Inflammatory macrophage treated with lipopolysaccharide for 1 hour (primary cell): ENCODE measurements around the gene EPHB1.

Experiments used
- DNase-seq, 2 donors: peaks; one replicate each; pipeline ENCODE4 v3.0.0-alpha.2; 2020 to 2022

Gene EPHB1

DNA sequence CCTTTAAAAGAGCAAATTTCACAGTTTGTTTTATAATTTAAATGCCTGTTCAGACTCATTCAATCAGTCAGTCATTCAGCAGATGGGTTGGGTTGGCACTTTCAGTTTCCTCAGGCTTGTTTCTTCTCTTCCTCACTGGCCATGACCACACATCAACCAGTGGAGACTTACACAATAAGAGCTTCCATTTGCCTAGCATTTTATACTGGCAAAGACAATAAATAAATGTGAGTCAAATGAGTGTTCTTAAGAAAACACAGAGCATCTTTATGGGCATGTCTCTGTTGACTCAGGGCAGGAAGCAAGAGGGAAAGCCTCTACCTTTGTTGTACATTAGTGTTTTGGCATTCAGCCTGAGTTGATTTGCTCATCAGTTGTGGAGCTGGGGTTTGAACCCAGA lies 122.6 kb downstream of the EPHB1 start:
- peak in 1 of 2 donors; percentile 0 for DNase-seq

DNA sequence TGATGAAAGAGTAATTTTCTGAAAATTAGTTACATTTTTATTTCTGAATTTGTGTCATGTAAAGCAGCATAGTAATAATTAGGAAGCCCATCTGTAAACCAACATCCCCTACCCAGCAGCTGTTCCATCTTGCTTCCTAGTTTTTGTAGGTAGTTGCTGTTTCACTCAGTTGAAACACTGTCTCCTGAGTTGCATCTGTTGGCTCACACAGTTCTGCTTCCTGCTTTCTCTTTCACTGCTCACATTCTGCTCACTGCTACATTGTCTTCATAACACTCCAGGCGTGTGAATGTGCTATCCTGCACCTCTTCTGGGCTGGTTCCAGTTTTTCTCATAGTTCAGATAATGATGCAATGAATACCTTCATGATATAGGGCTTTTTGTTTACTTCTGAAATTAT lies 123.4 kb downstream of the EPHB1 start:
- no peak for DNase-seq

DNA sequence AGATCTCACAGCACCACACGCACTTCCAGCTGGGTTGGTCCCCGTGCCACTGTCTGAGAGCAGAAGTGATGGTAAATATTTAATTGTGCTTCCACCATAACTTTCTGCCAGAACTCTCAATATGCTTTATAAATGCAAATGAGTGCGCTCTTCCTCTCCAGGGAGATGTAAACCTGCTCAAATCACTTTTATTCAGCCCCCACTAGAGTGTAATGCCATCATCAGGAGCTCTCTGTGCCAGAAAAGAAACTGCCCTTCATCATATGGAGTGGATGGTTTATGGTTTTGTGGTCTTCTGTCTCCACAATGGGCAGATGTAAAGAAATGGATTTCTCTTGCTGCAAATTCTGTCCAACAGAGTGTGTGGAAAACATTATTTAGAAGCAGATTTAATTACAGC lies 127.0 kb downstream of the EPHB1 start:
- DNase-seq = no peak

DNA sequence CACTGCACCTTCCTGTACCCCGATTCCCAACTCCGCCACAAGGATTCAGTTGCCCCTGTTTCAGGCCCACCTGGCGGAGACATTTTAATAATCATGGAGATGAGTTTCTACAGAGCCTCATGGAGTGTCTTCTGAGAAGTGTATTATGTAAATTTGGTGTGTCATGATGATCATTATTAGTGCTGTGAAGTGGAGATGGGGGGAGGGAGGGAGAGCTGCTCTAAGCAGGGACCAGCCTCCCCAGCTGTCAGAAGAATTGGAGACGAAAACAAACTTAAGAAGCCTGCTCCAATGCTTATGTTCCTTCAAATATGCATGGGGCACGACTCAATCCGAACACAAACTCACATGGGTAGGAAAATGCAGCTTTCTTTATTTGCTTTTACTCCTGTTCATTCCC lies 127.8 kb downstream of the EPHB1 start:
- DNase-seq = no peak

DNA sequence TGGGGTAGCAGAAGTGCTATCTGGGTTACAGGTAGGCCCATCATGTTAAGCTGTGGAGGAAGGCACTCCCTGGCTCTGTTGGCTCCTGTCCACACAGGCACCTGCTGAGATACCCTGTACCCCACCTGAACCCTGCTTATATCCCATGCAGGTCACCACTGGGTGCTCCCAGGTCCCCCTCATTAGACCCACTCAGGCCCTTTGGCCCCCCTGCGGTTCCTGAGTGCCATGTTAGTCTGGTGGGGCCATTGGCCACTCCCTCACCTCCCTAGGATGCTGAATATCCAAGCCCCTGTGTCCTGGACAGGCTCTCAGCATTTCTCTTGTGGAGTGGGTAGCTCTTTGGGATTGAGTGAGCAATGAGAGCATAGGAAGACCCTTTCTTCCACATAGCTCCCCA lies 128.2 kb downstream of the EPHB1 start:
- DNase-seq = no peak

DNA sequence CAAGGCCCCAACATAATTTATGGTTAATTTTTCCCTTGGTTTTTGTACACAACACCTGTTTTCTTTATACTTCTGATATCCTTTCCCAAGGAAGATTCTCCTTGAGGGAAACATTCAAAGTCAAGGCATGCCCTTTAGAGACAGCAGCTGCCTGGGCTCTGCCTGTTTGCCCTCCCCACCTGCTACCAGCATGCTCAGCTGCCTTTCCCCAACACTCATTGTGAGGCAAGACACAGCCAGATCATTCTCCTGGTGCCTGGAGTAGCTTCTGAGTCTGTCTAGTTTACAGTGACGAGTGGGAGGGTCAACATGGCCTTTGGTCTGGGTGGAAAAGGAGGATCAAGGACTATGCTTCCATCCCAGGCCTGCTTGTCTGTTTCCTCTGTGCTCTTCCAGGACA lies 132.5 kb downstream of the EPHB1 start:
- DNase-seq = no peak

DNA sequence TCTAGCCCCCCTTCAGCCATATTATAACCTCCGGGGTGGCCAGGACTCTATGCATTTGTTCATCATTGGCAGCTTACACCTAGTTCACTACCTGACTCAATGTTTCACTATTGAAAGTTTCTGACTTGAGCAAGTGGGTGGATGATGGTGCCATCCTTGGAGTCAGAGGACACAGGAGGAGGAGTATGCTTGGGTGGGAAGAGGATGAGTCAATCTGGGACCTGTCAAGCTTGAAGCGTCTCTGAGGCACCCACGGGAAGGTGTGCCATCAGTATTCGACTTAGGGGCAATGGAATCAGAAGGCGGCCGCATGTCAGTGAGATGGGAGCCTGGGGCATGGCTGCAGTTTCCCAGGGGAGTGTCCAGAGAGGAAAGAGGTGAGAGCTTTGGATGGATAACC lies 133.3 kb downstream of the EPHB1 start:
- DNase-seq = no peak

DNA sequence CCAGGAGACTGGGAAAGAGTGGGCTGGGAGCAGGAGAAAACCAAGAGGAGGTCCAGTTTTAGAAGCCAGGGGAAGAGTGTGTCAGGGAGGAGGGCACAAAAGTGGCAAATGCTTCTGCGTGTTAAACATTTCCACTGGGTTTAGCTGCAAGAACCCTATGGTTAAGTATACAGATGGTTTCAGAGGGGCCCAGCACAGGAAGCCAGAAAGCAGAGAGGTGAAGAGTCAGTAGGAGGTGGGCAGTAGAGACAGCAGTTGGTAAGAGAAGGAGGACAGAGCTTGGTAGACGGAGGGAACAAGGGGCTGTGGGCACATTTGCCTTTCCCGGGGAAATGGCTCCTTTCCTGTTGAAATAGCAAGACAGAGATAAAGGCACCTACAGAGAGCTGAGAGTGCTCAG lies 133.8 kb downstream of the EPHB1 start:
- DNase-seq = no peak

DNA sequence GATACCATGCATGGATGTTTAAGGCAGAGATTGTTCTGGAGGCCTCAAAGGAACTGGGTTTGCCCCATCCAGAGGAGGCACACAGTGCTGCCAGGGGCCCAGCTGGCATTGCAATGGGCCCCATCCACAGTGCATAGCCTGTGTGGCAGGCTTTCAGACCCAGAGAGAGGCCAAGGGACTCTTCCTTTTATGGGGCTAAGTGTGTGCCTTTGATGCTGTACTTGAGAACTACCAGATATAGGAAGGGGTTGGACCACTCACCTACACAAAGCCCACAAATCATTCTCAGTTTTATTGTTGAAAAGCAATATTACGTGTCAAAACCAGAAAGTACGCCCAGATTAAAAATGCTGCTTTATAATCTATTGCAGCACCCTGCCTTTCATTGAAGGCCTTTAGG lies 134.9 kb downstream of the EPHB1 start:
- no peak for DNase-seq

DNA sequence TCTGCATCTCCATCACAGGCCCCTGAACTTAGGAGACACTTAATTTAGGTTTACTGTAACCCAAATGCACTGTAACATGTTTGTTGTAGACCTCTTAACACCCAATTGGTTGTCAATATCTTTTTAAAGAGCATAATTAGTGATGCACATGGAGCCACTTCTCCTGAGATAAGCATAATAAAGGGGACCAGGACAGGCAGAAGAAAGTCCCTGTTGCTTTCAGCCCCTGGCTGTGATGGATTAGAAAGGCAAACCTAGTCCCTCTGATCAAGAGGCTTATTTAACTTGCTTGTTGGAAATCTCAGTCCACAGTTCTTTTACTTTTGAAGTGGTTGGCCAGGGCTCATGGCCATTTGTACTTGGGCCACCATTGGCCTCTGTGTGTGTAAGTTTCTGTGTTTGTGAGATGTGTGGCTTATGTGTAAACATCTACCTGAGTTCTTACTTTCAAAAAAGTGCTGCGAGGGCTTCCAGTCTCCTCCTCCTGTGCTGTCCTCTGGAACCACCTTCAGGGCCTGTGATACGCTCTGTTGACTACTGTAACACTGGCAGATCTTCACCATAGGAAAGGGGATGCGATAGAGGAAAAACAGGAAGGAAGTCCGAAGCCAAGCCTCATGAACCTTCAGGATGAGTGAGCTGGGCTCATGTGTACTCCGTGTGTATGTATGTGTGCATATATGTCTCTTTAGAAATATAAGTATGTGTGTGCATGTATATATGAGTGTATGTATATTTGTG lies 136.2 kb downstream of the EPHB1 start:
- DNase-seq = peak; percentile 10 to 16

DNA sequence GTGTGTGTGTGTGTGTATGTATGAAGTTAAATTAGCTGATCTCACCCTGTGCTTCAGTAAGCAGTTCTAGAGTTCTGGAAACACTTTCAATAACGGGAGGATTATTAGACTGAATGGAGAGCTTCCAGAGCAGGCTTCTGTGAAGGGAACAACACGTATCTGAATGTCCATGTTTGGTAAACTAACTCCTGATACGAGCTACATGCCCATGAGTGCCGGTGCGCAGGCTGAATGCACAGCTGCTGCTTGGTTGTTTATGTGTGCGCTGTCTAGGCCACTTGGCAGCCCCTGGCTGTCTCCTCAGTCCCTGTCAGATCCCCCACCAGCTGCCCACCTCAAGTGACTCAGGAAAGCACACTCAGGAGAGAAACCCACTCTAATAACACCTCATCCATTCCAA lies 137.0 kb downstream of the EPHB1 start:
- DNase-seq = no peak

DNA sequence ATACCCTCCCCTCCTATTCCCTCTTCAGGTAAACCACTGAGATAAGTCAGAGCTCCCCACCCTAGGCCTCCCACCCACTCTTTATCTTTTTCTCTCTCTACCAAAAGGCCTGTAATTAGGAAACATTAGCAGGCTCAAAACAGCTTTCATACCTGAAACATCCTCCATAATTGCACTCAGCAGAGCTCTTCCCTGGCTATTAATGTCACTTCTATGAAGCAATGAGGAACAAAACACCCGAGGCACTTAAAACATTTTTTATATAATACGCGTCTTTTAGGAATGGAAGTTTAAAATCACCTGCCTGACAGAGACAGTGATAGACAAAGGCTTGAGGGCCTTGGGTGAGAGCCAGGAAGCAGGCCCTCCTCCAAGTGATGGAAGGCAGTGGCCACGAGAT lies 138.9 kb downstream of the EPHB1 start:
- no peak for DNase-seq

DNA sequence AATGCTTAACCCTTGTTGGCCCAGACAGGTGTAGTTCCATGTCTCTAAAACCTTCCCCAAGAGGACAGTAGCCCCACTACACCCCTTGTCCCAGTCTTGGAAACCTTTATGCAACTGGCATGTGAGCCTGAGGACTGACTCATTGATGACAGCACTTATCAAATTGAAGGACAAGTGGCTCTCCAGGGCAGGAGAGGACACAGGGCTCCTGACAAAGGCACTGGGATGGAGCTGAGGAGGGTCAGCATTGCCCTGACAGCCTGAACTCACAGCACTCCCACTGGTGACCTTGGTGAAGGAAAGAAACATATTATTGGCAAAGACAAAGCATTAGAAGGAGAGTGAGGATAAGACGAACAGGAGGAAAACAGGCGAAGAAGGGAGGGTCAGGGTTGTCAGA lies 139.9 kb downstream of the EPHB1 start:
- DNase-seq = no peak

DNA sequence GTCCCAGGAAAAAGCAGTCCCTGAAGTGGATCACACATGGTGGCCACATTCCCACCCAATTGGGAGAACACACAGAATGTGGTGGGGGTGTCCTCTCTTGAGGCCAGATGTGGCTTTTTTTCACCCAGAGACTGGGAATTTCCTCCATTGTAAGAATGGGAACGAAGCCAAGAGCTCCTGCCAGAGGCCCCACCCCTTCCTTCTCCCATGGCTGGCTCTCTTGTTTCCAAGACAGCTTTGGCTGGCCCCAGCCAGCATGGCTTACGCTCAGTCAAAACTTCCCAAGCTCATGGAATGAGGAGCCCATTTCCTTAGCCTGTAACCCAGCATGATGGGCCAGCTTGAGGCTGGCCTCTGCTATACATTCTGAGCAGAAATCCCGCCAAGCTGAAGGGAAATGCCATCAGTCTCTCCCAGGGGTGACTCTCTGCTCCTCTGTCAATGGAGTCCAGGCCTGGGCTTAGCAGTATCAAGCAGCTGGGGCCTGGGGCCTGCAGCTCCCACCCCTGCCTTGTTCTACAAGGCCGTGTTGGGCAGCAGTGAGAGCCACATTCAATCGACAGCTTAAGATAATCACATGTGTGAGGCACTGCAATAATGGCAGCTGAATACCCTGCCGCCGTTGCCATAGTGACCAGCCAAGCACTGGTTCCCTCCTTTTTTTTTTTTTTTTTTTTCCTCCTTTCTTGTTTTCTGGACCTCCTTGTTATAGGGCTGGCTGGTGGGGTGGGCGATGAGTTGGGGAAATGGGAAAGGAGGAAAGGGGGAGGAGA lies 142.4 kb downstream of the EPHB1 start:
- DNase-seq = peak in 1 of 2 donors; percentile 2

DNA sequence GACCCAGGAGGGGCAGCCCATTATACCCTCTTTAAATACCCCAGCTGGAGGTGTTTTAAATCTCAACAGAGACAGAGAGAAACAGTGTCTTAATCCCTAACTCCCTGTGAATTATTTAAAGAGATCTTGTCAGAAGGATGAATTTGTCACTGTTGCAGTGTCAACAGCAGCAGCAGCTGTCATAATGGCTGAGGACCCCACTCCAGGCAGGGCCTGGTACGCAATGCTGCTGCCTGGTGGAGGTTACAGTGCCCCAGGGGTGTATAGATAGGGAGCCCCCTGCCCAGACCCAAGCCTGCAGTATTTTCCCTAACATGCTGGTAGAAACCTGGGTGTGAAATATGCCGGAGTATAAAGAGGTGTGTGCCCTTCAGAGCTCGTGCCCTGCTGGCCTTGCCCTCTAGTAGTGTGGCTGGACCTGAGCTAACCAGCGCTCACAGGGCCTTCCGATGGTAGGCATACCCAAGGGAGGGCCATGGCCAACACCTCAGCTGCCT lies 143.0 kb downstream of the EPHB1 start:
- no peak for DNase-seq

DNA sequence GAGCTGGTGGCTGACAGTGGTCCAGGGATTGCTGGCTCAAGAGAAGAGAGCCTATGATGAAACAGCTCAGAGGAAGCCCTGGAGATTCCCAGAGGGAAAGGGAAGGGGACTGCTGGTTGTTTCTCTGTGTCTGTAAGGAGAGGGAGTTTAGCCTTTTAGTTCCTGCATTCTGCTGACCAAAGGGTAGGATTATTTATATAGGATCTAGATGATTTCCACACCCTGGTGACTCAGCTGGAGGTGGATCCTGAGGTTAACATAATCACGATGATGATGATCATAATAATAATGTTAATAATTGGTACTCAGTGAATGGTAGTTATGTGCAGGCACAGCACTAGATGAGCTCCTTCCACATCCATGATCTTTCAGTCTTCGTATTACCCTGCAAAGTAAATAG lies 144.9 kb downstream of the EPHB1 start:
- DNase-seq = no peak

DNA sequence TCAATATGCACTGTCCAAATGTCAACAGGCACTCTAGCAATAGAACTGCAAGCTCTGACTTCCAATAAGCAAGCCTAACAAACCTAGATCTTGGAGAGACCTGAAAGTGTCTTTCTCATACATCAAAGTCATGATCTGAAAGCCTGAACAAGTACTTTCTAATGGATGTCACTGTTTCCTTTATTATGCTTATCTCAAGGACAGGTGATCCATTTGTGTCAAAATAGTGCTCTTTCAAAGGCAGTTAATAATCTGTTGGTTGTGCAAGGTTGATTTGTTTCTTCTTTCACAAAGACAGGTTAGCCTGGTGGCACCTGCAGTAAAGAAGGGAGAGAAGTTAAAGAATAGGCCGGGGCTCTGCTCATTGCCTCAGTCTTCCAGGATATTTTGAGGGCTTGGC lies 146.8 kb downstream of the EPHB1 start:
- no peak for DNase-seq

DNA sequence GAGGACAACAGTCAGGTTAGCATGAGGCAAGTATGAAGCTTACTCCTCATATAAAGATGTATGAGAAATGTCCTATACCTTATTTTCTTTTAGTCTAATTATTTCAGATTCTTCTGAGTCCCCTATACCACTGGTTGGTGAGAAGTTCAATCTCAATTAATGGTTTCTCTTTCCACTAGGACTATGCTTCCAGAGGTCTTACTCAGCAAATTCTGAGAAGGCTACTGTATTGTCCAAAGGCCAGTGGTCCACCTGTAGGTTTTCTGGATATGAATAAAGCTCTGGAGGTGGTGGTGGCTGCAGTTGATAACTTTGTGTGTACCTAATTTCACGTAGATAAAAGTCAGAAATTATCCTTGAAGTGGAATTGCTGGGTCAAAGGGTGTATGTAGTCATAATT lies 149.4 kb downstream of the EPHB1 start:
- no peak for DNase-seq

DNA sequence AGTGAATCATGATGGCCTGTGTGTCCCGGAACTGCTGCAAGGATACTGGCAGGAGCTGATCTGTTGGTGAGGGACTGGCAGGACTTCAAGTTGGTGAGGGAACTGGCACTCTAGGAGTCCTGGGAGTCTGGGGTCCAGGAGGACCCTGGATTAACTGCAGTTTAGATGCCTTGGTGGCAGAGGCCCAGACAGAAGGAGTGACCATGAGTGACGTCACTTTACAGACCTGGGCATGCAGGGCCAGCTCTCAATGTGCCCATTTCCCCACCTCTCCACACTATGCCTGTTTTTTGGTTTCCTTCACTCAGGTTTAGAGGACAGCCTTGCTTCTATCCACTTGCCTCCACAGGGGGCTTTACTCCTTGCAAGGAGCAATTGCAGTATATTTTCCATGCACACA lies 154.1 kb downstream of the EPHB1 start:
- DNase-seq = no peak

DNA sequence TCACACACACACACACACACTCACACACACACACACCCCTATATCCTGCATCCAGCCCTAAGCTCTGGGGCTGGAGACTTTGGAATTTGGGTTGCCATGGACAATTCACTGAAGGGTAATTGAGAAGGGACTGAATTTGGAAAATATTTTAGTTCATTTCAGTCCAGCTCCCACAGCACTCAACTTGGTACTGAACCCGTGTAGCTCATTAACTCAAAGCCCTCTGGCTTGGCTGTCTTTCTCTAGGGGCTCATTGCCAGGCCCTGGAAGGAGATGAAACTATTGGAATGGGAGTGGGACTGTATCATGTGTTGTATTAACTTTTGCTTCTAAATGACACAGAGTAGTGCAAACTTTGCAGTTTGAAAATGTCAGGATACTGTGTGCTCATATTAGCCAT lies 157.3 kb downstream of the EPHB1 start:
- no peak for DNase-seq

DNA sequence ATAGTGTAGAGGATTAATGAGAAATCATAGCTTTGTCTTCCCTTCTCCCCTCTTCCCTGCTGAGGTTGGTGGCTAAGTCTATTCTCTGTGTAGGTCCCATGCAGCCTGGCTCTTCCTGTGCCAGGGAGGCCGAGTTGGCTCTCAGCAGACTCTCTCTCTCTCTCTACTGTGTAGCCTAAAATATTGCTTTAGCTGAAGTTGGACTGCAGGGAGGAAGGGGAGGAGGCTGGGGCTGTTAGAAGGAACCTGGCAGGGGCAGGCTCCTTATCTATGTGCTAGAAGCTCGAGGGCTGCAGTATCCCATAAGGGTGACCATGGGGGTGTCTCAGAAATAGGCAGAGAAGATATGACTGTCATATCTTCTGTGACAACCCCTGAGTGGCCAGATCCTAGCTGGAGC lies 160.8 kb downstream of the EPHB1 start:
- no peak for DNase-seq

DNA sequence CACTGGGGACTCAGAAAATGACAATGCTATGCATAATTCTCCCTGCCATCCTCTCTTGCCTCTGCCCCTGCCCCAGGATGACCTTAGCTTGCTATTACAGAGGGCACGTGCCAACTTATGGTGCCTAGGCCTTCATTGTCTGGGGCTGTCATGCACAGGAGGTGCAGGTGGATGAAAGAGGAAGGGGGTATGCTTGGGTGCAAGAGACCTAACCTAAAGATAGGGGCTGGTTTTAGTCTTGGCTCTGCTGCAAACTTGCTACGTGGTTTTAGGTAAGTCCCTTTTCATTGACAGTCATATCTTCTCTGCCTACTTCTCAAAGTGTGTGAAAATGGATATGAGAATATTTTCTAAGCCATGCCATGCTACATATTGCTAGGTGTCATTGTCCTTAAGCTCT lies 161.3 kb downstream of the EPHB1 start:
- no peak for DNase-seq

DNA sequence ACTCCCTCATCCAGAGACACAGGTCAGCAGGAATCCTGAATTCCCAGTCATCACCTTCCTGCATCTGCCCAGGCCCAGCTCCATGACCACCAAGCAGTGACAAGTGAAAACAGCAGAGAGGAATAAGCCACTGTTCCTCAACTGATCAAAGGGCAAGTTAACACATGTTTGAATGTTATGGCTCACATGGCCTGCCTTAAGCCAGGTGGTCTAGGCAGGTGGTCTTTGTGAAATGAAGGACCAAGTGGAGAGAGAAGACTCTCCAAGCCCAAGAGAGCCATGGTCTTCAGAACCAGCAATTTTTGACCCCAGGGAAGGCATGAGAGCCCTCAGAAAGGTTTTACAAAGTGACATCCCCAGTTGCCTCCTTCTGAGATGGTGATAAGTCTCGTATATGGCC lies 161.8 kb downstream of the EPHB1 start:
- no peak for DNase-seq

DNA sequence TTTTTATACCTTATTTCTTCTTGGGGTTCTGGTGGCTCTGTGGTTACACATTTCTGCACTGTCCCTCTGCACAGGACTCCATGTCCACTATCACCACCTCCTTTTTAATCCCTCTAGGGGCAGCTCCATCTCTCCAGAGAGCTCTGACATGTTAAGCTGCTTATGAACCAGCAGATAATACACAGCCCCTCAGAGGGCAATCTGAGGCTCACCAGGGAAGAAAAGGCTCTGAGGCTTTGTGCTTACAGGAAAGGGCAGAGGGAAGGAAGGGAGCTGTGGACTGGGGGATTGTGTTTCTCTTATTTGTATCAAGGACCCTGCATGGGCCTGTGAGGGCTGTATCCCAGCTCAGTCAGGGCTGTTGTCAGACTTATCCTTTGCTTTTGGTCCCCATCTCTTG lies 164.5 kb downstream of the EPHB1 start:
- no peak for DNase-seq

DNA sequence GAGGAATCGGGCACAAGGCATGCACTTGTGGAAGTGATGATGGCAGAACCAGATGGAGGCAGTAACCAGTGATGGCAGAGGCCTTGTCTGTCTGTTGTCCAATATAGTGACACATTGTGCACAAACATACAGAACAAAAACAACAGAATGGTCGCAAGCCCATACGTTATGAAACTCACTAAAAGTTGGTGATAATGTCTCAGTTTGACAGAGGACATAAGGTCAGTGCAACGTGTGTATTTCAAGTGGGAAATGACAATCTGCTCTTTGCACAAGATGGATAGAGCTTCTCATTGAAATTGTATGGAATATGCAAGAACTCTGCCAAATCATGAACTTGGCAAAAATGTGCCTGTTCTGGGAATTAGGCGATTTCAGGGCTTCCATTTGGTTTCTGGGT lies 169.2 kb downstream of the EPHB1 start:
- DNase-seq = no peak
